CD4-positive, alpha-beta T cell treated with Interleukin-2 at 100 ng/mL for 4 hours (primary cell): ENCODE measurements around the gene SCN1B.
"Not testable (repeated sequence)": the region's sequence is repeated elsewhere in the genome, so short reads cannot be mapped to it uniquely, and the experiment has no call there.

Experiments used
- DNase-seq: peaks from one replicate; pipeline ENCODE4 v3.0.0-alpha.2; 2020; ENCODE audit warnings: low spot score

SCN1B gene

DNA sequence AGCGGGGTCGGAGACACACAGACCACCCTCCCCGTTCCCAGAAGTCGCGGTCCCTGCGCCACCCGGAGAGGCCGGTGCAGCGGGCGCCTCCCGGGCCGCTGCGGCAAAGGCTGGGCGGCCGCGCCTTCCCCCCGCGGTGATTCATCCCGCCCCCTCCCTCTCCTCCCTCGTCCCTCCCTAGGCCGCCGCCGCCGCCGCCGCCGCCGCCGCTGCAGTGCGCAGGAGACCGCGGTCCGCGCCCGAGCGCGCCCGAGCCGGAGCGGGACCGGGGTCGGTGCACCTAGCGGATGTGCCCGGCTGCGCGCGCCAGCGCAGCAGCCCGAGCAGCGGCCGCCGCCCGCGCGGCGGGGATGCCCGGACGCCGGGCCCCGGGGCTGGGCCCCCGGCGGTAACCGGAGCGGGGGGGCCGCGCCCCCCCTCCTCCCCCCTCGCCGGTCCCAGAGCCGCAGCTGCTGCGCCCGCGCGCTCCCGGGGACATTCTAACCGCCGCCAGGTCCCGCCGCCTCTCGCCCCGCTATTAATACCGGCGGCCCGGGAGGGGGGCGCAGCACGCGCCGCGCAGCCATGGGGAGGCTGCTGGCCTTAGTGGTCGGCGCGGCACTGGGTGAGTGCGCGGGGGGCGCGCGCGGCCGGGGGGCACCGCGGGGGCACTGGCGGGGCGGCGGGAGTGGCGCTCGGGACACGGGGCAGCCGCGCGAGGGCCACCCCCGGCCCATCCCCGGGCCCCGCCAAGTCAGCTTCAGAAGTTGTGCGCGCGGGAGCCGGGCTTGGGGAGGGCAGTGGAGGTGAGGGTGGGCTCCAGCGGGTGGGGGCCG is at the start of gene SCN1B:
SCN1B (plus strand) TSS at position 214 of the 815 bp plus-strand sequence; CDS start at position 565, 351 bp downstream.
- peak; percentile 67 for DNase-seq

DNA sequence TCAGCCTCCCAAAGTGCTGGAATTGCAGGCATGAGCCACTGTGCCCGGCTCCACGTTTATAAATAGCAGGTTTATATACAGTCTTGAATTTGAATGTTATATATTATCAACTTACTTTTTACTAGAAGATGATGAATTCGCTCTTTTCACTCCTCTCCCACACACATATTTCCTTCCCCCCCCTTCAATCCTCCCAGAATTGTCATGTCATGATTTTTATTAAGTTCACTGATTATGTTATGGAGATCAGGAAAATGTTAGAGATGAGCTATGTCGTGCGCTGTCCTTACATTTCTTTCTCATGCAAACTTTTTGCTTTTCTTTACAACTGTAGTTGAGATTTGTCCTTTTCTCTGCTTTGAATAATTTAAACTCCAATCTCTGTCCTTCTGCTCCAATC is 48.0 kb upstream of the SCN1B start:
- no peak for DNase-seq

GRCh38 chr19:34983786-34984185 is 46.5 kb upstream of the SCN1B start:
- no peak for DNase-seq

- no peak for DNase-seq
Measured at GRCh38 chr19:34984287-34984686, 46.0 kb upstream of the SCN1B start.

- DNase-seq: no peak
Measured at GRCh38 chr19:34985249-34986022, 44.8 kb upstream of the SCN1B start.

- DNase-seq: no peak
Measured at GRCh38 chr19:34988119-34988518, 42.2 kb upstream of the SCN1B start.

- DNase-seq: no peak
Measured at GRCh38 chr19:34989298-34989697, 41.0 kb upstream of the SCN1B start.

DNA sequence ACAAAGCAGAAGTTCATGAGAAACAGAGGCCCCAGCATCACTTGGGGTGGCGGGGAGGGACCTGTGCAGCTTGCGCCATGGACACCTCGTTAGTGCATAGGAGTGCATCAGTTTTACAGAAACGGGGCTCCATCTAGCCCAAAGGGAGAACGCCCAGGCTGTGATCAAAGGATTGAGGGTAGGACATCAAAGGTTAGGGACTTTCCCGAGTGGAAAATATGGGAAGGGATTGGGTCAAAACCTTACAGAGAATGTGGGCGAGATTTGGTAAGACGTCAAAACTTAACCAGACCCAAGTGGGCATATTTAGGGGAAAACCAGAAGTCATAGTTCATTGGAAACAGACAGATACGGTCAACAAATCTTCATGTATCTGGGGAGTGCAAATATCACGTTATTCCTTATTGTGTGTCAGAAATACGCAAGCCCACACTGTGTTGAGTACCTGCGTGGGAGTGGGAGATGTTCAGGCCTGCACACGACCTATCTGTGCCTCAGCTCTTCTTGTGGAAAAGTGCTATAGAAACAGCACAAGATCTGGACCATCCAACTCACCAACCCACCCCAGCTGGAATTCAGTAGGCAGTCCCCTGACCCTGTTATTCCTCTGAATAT is 39.6 kb upstream of the SCN1B start:
- no peak for DNase-seq

DNA sequence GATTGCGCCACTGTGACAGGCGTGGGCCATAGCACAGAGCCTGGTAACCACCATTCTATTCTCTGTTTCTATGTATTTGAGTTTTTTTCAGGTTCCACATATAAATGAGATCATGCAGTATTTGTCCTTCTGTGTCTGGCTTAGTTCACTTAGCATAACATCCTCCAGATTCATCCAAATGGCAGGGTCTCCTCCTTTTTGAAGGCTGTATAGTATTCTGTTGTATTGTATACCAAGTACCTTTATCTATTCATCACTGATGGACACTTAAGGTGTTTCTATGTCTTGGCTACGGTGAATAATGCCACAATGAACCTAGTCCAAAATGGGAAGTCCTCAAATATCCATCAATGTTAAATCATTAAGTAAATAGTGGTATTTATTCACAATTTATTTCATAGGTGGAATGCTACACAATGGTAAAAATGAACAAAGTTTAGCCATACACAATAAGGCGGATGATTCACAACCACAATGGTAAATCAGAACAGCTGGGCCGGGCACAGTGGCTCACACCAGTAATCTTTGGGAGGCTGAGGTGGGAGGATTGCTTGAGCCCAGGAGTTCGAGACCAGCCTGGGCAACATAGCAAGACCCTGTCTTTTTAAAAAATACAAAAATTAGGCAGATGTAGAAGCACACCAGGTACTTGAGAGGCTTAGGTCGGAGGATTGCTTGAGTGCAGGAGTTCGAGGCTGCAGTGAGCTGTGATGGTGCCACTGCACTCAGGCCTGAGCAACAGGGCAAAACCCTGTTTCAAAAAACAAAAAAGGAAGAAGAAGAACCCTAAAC is 38.5 kb upstream of the SCN1B start:
- no peak for DNase-seq

- not testable (repeated sequence) for DNase-seq
Measured at GRCh38 chr19:34992582-34992981, 37.7 kb upstream of the SCN1B start.

GRCh38 chr19:34994286-34994642 is 36.0 kb upstream of the SCN1B start:
- no peak for DNase-seq

- no peak for DNase-seq
Measured at GRCh38 chr19:34994643-34995541, 35.4 kb upstream of the SCN1B start.

DNA sequence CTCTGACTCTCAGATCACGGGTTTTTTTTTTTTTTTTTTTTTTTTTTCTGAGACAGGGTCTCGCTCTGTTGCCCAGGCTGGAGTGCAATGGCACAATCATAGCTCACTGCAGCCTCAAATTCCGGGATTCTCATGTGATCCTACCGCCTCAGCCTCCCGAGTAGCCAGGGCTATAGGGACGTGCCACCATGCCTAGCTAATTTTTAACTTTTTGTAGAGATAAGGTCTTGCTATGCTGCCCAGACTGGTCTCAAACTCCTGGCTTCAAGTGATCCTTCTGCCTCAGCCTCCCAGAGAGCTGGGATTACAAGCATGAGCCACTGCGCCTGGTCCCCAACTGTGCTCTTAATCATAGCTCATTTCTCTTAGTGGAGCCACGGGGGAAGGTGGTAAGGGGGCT is 34.7 kb upstream of the SCN1B start:
- DNase-seq: no peak

GRCh38 chr19:34997071-34997617 is 33.1 kb upstream of the SCN1B start:
- peak; percentile 23 for DNase-seq

DNA sequence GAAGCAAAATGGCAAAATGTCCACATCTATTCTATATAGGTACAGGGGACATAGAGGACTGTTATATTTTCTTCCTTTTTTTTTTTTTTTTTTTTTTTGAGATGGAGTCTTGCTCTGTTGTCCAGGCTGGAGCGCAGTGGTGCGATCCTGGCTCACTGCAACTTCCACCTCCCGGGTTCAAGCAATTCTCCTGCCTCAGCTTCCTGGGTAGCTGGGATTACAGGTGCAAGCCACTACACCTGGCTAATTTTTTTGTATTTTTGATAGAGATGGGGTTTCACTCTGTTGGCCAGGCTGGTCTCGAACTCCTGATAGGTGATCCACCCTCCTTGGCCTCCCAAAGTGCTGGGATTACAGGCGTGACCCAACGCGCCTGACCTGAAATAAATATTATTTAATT is 32.0 kb upstream of the SCN1B start:
- DNase-seq: not testable (repeated sequence)

- no peak for DNase-seq
Measured at GRCh38 chr19:34998777-34999497, 31.3 kb upstream of the SCN1B start.

- peak; percentile 64 for DNase-seq
Measured at GRCh38 chr19:34999498-35000337, 30.6 kb upstream of the SCN1B start, which contains the start of gene GRAMD1A. Gene GRAMD1A (plus strand): TSS chr19:35000323. CDS start chr19:35000479, 156 bp downstream.

- DNase-seq: no peak
Measured at GRCh38 chr19:35000338-35000646, 30.0 kb upstream of the SCN1B start.
